ENCODE results near the gene PITPNM3.

PITPNM3 gene

GRCh38 chr17:6479622-6480302, 76.6 kb downstream of the PITPNM3 start:
- no peak for DNase-seq (ENCODE audit: low spot score)

- DNase-seq (ENCODE audit: low spot score): no peak
Observed at GRCh38 chr17:6478486-6478885, 77.9 kb downstream of the PITPNM3 start.

GRCh38 chr17:6477831-6478383, 78.4 kb downstream of the PITPNM3 start:
- no peak for DNase-seq (ENCODE audit: low spot score)

DNA sequence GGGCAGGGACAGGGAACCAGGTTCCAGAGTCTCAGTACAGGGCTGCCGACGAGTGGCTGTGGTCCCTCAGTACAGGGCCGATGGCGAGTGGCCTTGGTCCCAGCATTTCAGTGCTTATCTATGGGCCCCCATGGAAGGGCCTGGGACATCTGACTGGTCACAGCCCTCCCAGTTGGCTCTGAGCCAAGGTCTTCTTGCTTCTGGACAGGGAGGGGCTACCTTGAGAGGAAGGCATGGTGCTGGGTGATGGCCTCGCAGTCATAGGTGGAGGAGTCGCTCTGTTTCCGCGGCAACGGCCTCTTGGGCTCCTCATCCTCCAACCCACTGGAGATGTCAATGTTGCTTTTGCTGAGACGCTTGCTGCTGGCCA, 79.6 kb downstream of the PITPNM3 start:
- DNase-seq (ENCODE audit: low spot score): no peak

GRCh38 chr17:6476076-6476809, 80.1 kb downstream of the PITPNM3 start:
- DNase-seq (ENCODE audit: low spot score): no peak

GRCh38 chr17:6475411-6475810, 80.9 kb downstream of the PITPNM3 start:
- no peak for DNase-seq (ENCODE audit: low spot score)

- no peak for DNase-seq (ENCODE audit: low spot score)
Observed at GRCh38 chr17:6474906-6475305, 81.4 kb downstream of the PITPNM3 start.

GRCh38 chr17:6474376-6474775, 82.0 kb downstream of the PITPNM3 start:
- DNase-seq (ENCODE audit: low spot score): no peak

GRCh38 chr17:6473128-6473767, 83.1 kb downstream of the PITPNM3 start:
- peak; percentile 94 for DNase-seq (ENCODE audit: low spot score)

DNA sequence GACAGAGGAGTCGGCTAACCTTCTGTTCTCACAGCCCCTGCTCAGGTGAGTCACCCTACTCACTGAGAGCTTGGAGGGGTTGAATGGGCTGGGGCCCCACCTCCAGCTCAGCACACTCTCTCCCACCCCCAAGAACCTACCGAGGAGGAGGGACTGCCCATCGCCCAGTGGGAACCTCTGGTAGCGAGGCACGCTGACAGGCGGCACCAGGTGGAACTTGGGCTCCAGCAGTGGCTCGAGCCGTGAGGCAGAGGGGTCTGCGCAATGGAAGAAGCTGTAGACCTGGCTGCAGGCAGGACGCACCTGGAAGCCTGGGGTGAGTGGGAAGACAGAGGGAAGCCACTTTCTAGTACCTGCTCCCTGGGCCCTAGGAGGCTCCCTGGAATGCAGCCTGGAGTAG, 83.8 kb downstream of the PITPNM3 start:
- no peak for DNase-seq (ENCODE audit: low spot score)

GRCh38 chr17:6471531-6472465, 84.6 kb downstream of the PITPNM3 start:
- DNase-seq (ENCODE audit: low spot score): peak; percentile 89

- DNase-seq (ENCODE audit: low spot score): peak; percentile 31
Observed at GRCh38 chr17:6470751-6471521, 85.4 kb downstream of the PITPNM3 start.

- no peak for DNase-seq (ENCODE audit: low spot score)
Observed at GRCh38 chr17:6470146-6470718, 86.1 kb downstream of the PITPNM3 start.

GRCh38 chr17:6468051-6468790, 88.1 kb downstream of the PITPNM3 start:
- no peak for DNase-seq (ENCODE audit: low spot score)

DNA sequence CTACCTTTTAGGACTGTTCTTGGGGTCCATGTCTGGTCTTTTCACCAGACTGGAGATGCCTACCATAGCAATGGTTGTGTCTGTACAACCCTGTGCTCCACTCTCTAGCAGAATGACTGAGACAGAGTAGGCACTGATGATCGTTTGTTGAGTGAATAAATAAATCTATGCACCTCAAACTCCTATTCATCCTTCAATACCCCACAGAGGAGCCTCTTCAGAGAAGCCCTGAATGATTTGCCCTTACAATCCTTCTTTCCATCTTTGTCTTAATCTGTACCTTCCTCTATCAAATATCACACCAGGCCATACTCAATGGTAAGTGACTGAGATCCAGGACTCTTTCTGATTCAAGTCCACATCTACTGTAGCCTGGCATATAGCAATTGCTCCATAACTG, 88.8 kb downstream of the PITPNM3 start:
- DNase-seq (ENCODE audit: low spot score): no peak

GRCh38 chr17:6465206-6466003, 91.0 kb downstream of the PITPNM3 start:
- no peak for DNase-seq (ENCODE audit: low spot score)

- no peak for DNase-seq (ENCODE audit: low spot score)
Observed at GRCh38 chr17:6464446-6465041, 91.8 kb downstream of the PITPNM3 start.

DNA sequence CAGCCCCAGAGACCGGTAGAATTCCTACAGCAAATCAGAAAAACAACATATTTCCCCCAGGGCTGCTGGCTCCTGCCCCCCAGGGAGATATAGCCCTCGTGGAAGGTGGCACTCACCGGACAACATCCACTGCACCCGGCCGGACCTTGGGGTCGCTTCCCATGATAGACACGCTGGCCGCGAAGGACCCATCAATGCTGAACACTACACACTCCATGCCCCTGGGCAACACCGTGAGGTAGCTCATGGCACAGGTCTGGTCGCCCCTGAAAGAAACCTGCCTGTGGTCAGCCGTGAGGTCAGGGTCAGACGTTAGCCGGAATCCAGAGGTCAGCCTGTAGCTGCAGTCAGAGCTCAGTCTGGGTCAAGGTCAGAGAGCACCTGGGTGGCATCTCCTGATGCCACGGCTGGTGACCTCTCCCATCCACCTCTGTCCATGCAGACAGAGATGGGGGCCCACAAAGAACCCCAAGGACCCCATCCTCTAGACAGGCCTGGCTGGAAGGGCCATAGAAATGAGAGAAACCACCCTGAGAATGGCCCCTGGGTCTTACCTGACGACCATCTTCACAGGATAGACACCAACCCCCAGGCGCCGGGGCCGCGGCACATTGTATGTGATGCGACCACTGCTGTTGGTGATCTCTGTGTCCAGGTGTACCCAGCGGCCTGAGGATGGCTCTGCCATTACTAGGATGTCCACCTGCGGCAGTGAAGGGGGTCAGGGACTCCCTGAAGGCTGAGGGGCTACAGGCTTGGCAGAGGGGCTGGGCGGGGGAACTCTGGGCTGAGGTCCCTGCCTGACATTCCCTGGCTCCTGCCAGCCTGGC, 92.5 kb downstream of the PITPNM3 start:
- no peak for DNase-seq (ENCODE audit: low spot score)
